ENCODE measurements around the gene LSM10.

LSM10 gene

GRCh38 chr1:36352910-36353878, 44.5 kb downstream of the LSM10 start:
- no peak for TF ChIP-seq CTCF (IDR thresholded peaks at IDR 0.05; ENCODE audit: insufficient read depth, low read length, missing control alignments)
- CTCF ChIA-PET: interaction anchor here (0.7 to 5.4 kb wide), 7 partner anchors 11 to 69 kb away, joined by 3 to 30 read pairs (median 5); partner anchors contain the start of gene EVA1B
- no peak overlapping the region for H3K4me3 ChIP-seq (ENCODE audit: low read depth, low read length)
- POLR2A ChIA-PET: interaction anchor here (1.2 to 5.4 kb wide), 4 partner anchors 13 to 203 kb away, joined by 3 to 44 read pairs (median 8); no protein-coding TSS in a partner anchor
- no peak for DNase-seq (ENCODE audit: low read depth, low spot score)

- no peak for DNase-seq (ENCODE audit: low read depth, low spot score)
- no peak overlapping the region for H3K4me3 ChIP-seq (ENCODE audit: low read depth, low read length)
- ChIA-PET CTCF (interaction anchor here (0.7 to 5.4 kb wide), 7 partner anchors 11 to 71 kb away, joined by 3 to 30 read pairs (median 4); partner anchors contain the start of gene EVA1B), POLR2A (interaction anchor here (0.7 to 5.4 kb wide), 5 partner anchors 14 to 203 kb away, joined by 3 to 44 read pairs (median 8); no protein-coding TSS in a partner anchor)
- TF ChIP-seq CTCF (IDR thresholded peaks at IDR 0.05; ENCODE audit: insufficient read depth, low read length, missing control alignments): peak; percentile 1
These were observed 45.4 kb downstream of the LSM10 start for GRCh38 chr1:36352125-36352909.

DNA sequence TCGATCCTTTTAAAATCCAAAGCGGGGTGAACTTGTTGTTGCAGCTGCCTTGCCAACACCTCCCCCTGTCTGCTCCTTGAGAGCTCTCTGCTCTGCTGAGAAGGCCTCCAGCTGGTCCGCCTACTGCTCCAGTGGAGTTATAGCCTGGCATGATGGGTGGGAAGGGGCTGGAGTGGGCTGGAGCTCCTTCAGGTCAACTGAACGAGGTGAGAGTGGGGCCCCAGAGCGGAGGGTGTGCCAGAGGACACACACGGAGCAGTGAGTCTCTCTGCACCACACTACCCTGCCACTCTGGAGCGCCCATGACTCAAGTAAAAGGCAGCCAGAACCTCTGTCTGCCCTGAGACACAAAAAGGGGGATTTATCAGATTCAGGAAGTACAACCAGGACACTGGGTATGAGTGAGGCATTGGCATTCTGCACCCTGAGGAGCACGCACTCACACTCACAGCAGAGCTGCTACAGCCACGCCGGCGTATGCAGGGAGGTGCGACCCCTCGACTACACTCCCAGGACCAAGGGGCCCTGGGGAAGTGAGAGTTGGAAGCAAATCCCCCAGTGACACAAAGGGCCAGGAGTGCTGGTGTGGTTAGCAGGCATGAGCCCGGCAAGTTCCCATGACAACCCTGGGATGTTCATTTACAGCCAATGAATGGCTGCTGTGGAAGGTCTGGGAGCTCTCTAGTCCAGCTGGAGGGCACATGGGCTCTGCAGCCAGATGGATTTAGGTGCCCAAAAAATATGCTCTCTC, 46.3 kb downstream of the LSM10 start:
- no peak for TF ChIP-seq CTCF (IDR thresholded peaks at IDR 0.05; ENCODE audit: insufficient read depth, low read length, missing control alignments)
- POLR2A ChIA-PET: interaction anchor here (0.9 to 5.4 kb wide), 7 partner anchors 15 to 38 kb away, joined by 3 to 44 read pairs (median 8); no protein-coding TSS in a partner anchor

DNA sequence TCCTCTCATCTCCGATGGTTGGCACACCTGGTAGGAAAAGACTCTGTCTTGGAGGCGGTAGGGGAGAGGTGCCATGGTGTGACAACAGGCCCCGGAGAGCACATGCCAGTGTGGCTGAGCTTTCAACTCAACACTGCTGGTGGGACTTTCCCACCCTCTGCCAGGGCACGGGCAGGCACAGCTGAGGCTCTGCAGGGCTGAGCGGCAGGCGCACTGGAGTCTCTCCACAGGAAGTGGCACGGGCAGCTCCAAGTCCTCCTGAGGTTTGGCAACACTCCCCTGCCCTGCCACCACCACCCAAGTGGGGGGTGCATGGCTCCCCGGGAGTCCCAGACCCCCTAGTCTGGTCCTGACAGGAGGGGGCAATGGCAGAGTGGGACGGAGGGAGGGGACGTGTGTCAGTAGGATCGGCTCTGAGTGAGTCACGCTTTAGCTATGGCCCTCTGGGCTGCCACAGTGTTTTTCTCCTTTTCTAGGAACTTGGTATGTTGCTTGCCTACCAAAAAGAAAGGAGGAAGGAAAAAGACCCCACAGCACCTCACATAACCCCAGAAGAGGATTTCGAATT, 47.0 kb downstream of the LSM10 start:
- no peak for TF ChIP-seq CTCF (IDR thresholded peaks at IDR 0.05; ENCODE audit: insufficient read depth, low read length, missing control alignments)
- H3K4me3 ChIP-seq (ENCODE audit: low read depth, low read length): peak overlapping the region; percentile 40
- POLR2A ChIA-PET: interaction anchor here (0.6 to 5.4 kb wide), 8 partner anchors 16 to 201 kb away, joined by 3 to 44 read pairs (median 4); no protein-coding TSS in a partner anchor
- DNase-seq (ENCODE audit: low read depth, low spot score): no peak
- CTCF ChIA-PET: interaction anchor here (0.8 to 5.4 kb wide), 8 partner anchors 9 to 71 kb away, joined by 3 to 30 read pairs (median 5); partner anchors contain the start of gene EVA1B

More for the DNA sequence above, 46.3 kb downstream of the LSM10 start:
- peak; percentile 67 for DNase-seq (ENCODE audit: low read depth, low spot score)
- H3K4me3 ChIP-seq (ENCODE audit: low read depth, low read length): peak overlapping the region; percentile 40
- CTCF ChIA-PET: interaction anchor here (0.8 to 5.4 kb wide), 10 partner anchors 10 to 72 kb away, joined by 3 to 30 read pairs (median 4); partner anchors contain the start of gene EVA1B

- ChIA-PET CTCF (interaction anchor here (1.1 to 5.4 kb wide), 6 partner anchors 8 to 72 kb away, joined by 3 to 30 read pairs (median 6); partner anchors contain the start of gene EVA1B), POLR2A (interaction anchor here (0.6 to 5.4 kb wide), 4 partner anchors 28 to 37 kb away, joined by 4 to 44 read pairs (median 8); no protein-coding TSS in a partner anchor)
- H3K4me3 ChIP-seq (ENCODE audit: low read depth, low read length): no peak overlapping the region
- no peak for TF ChIP-seq CTCF (IDR thresholded peaks at IDR 0.05; ENCODE audit: insufficient read depth, low read length, missing control alignments)
- DNase-seq (ENCODE audit: low read depth, low spot score): no peak
These were observed 47.9 kb downstream of the LSM10 start for GRCh38 chr1:36349839-36350238.
